BE2C (cell line): ENCODE data around the gene GARS1.
"Not testable (repeated sequence)": the region's sequence is repeated elsewhere in the genome, so short reads cannot be mapped to it uniquely, and the experiment has no call there.

Source experiments
- DNase-seq: peaks from one replicate; pipeline ENCODE4 v3.0.0-alpha.2; 2020
- H3K27me3 ChIP-seq: fragments of 250-450 bp; sonication (Bioruptor Pico); 2 replicates; pipeline ENCODE4 v1.5.1; 2020; ENCODE audit warnings: mild to moderate bottlenecking
- H3K36me3 ChIP-seq: fragments of 250-450 bp; sonication (Bioruptor Pico); 2 replicates; pipeline ENCODE4 v1.5.1; 2020; ENCODE audit warnings: mild to moderate bottlenecking
- H3K4me1 ChIP-seq: fragments of 250-450 bp; sonication (Bioruptor Pico); 2 replicates; pipeline ENCODE4 v1.5.1; 2020
- H3K4me3 ChIP-seq: 2 replicates; pipeline ENCODE4 v1.5.1; 2011; ENCODE audit warnings: low read depth, low read length
- H3K9me3 ChIP-seq: fragments of 250-450 bp; sonication (Bioruptor Pico); 2 replicates; pipeline ENCODE4 v1.5.1; 2020
- TF ChIP-seq, protein P1 (sequence below): IDR thresholded peaks from 2 replicates; pipeline ENCODE4 v1.5.1; 2012; ENCODE audit warnings: mild to moderate bottlenecking, low read depth, low read length

Gene GARS1

DNA sequence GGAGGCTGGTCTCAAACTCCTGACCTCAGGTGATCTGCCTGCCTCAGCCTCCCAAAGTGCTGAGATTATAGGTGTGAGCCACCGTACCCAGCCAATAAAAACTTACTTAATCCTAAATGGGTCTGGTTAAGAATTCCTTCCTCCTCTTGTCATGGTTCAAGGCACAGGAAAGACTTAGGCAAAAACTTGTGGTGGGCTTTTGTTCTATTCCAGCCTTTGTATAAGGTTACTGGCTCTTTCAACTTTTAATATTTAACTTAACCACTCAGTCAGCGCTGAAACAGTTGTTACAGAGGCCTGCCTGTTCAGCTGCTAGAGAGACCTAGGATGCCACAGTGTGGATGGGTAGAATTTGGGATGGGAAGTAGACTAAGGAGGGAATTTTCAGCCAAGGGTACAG is 28.1 kb upstream of the GARS1 start:
- TF ChIP-seq, protein P1, sequence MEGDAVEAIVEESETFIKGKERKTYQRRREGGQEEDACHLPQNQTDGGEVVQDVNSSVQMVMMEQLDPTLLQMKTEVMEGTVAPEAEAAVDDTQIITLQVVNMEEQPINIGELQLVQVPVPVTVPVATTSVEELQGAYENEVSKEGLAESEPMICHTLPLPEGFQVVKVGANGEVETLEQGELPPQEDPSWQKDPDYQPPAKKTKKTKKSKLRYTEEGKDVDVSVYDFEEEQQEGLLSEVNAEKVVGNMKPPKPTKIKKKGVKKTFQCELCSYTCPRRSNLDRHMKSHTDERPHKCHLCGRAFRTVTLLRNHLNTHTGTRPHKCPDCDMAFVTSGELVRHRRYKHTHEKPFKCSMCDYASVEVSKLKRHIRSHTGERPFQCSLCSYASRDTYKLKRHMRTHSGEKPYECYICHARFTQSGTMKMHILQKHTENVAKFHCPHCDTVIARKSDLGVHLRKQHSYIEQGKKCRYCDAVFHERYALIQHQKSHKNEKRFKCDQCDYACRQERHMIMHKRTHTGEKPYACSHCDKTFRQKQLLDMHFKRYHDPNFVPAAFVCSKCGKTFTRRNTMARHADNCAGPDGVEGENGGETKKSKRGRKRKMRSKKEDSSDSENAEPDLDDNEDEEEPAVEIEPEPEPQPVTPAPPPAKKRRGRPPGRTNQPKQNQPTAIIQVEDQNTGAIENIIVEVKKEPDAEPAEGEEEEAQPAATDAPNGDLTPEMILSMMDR, result no peak
- Histone ChIP-seq H3K36me3 (no peaks in the 10 kb centered on the region), H3K4me1 (peaks cover 13% of the 10 kb centered on the region), H3K9me3 (no peaks in the 10 kb centered on the region), H3K27me3 (no peaks in the 10 kb centered on the region), H3K4me3 (no peak overlapping the region)
- no peak for DNase-seq

GRCh38 chr7:30567081-30567480 is 27.6 kb upstream of the GARS1 start:
- Histone ChIP-seq H3K4me3 (no peak overlapping the region), H3K9me3 (no peaks in the 10 kb centered on the region), H3K36me3 (no peaks in the 10 kb centered on the region), H3K4me1 (peaks cover 10% of the 10 kb centered on the region), H3K27me3 (no peaks in the 10 kb centered on the region)
- no peak for DNase-seq
- TF ChIP-seq, protein P1, result no peak

DNA sequence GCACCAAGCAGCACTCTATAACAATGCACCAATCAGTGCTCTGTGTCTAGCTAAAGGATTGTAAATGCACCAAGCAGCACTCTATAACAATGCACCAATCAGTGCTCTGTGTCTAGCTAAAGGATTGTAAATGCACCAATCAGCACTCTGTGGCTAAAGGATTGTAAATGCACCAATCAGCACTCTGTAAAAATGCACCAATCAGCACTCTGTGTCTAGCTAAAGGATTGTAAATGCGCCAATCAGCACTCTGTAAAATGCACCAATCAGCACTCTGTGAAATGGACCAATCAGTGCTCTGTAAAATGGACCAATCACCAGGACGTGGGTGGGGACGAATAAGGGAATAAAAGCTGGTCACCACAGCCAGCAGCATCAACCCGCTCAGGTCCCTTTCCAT is 24.4 kb upstream of the GARS1 start:
- not testable (repeated sequence) for H3K4me3 ChIP-seq, H3K9me3 ChIP-seq, H3K4me1 ChIP-seq, DNase-seq, H3K27me3 ChIP-seq, H3K36me3 ChIP-seq

DNA sequence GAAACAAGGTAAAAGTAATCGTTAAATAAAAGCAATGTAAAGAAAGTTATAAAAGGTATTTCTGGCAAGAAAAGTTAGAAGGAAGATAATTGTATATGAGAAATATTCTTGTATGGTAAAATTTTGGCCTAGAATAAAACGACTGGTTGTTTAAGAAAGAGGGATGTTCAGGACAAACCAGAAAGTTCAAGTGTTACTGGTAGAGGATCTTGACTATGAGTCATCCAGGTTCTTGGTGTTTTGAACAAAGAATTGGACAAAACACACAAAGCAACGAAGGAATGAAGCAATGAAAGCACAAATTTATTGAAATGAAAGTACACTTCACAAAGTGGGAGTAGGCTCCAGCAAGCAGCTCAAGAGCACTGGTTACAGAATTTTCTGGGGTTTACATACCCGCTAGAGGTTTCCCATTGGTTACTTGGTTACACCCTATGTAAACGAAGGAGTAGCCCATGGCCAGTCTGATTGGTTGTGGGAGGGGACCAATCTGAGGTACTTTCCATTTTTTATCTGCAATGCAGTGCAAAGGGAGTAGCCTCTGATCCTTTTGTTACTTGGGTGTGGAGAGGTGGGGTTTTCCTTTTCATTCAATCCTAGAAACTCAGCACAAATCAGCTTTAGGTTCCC is 22.4 kb upstream of the GARS1 start:
- Histone ChIP-seq H3K4me3 (no peak overlapping the region), H3K36me3 (peaks cover 13% of the 10 kb centered on the region; the same call in 1 of the 2 replicates), H3K9me3 (peaks cover 5% of the 10 kb centered on the region; the same call in 1 of the 2 replicates), H3K27me3 (no peaks in the 10 kb centered on the region), H3K4me1 (no peaks in the 10 kb centered on the region)
- TF ChIP-seq, protein P1, result no peak
- DNase-seq, result no peak

DNA sequence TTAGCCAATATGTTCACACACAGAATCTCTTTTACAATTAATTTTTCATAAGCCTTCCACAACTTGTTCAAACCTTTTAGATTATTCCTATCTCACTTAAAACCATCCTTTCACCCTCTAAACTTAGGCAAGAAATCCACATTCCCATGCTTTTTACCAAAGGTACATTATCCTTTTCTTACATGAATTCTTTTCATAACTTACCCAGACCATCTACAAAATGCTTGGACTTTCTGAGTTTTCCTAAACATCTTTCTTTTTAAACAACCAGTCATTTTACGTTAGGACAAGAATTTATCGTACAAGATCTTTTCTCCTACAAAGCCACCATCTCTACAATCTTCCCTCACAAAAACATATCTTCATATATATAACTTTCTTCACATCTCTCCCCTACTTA is 18.8 kb upstream of the GARS1 start:
- peaks cover 5% of the 10 kb centered on the region; the same call in 1 of the 2 replicates for H3K9me3 ChIP-seq
- DNase-seq, result no peak
- H3K27me3 ChIP-seq, result no peaks in the 10 kb centered on the region
- TF ChIP-seq, protein P1, result no peak
- peaks cover 13% of the 10 kb centered on the region; the same call in 1 of the 2 replicates for H3K36me3 ChIP-seq
- no peak overlapping the region for H3K4me3 ChIP-seq
- no peaks in the 10 kb centered on the region for H3K4me1 ChIP-seq

- H3K27me3 ChIP-seq, result no peaks in the 10 kb centered on the region
- peaks cover 13% of the 10 kb centered on the region for H3K36me3 ChIP-seq
- no peak for DNase-seq
- TF ChIP-seq, protein P1, result no peak
- no peaks in the 10 kb centered on the region for H3K4me1 ChIP-seq
- H3K9me3 ChIP-seq, result no peaks in the 10 kb centered on the region
- no peak overlapping the region for H3K4me3 ChIP-seq
Measured at GRCh38 chr7:30583181-30583580, 11.5 kb upstream of the GARS1 start.
